OCI-LY1 (cell line): Measurements from ENCODE around the gene CFAP97D2.
"Not testable (repeated sequence)": the region's sequence is repeated elsewhere in the genome, so short reads cannot be mapped to it uniquely, and the experiment has no call there.

Source experiments
- EZH2 ChIP-seq: fragments of 200-600 bp; sonication (generic), shearing (Covaris generic); IDR thresholded peaks from 2 replicates; pipeline ENCODE4 v1.8.0; 2017; ENCODE audit warnings: borderline replicate concordance, mixed run types, mild to moderate bottlenecking, antibody characterized with exemption, low read length, moderate library complexity, mixed read lengths
- TF ChIP-seq, protein P1 (sequence below): fragments of 200-600 bp; sonication (generic), shearing (Covaris generic); IDR thresholded peaks from 2 replicates; pipeline ENCODE4 v1.5.1; 2017; ENCODE audit warnings: mild to moderate bottlenecking, antibody characterized with exemption, low read length, moderate library complexity, mixed read lengths

DNA sequence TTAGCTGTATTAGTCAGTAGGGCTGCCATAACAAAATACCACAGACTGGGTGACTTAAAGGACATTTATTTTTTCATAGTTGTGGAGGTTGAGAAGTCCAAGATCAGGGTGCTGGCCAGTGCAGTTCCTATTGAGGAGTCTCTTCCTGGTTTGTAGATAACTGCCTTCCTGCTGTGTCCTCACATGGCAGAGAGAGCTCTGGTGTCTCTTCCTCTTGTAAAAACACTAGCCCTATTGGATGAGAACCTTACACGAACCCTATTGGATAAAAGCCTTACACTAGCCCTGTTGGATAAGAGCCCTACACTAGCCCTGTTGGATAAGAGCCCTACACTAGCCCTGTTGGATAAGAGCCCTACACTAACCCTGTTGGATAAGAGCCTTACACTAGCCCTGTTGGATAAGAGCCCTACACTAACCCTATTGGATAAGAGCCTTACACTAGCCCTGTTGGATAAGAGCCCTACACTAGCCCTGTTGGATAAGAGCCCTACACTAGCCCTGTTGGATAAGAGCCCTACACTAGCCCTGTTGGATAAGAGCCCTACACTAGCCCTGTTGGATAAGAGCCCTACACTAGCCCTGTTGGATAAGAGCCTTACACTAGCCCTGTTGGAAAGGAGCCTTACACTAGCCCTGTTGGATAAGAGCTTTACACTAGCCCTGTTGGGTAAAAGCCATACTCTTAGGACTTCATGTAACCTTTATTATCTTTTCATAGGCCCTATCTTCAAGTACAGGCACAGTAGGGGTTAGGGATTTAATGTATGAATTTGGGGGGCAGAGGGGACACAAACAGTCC is 72.8 kb downstream of the CFAP97D2 start:
- TF ChIP-seq, protein P1, sequence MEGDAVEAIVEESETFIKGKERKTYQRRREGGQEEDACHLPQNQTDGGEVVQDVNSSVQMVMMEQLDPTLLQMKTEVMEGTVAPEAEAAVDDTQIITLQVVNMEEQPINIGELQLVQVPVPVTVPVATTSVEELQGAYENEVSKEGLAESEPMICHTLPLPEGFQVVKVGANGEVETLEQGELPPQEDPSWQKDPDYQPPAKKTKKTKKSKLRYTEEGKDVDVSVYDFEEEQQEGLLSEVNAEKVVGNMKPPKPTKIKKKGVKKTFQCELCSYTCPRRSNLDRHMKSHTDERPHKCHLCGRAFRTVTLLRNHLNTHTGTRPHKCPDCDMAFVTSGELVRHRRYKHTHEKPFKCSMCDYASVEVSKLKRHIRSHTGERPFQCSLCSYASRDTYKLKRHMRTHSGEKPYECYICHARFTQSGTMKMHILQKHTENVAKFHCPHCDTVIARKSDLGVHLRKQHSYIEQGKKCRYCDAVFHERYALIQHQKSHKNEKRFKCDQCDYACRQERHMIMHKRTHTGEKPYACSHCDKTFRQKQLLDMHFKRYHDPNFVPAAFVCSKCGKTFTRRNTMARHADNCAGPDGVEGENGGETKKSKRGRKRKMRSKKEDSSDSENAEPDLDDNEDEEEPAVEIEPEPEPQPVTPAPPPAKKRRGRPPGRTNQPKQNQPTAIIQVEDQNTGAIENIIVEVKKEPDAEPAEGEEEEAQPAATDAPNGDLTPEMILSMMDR = not testable (repeated sequence)
- TF ChIP-seq EZH2 = not testable (repeated sequence)
